ENCODE results near the gene RBPJ. TPM values are rescaled to one million over a fixed set of nuclear protein-coding genes. Genes with fewer than 3 reads are reported as not detected.

The RBPJ gene
- polyA plus RNA-seq, 3 donors = 75.3 to 177 (median 128) TPM

DNA sequence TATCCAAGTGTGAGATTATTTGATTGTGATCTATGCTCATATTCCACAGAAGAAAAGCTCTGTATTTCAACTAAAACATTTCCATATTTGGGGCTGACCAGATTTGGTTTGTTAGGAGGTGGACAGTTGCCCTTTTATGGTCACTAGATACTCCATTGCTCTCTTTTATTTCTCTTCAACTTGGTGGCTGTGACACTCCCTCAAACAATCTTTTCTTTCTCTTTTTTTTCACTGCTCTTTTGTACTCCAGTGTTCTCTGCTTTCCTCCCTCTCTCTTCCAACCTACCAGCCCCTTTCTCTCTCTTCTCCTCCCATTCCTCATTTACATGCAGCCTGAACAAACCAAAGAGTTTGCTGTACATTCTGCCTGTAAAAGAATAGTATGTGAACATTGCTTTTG is 48.8 kb downstream of the RBPJ start:
- Histone ChIP-seq H3K27ac (ENCODE audit: low read depth in 1 of 2, low read length in 2 of 2) (no peak overlapping the region), H3K9ac (ENCODE audit: insufficient read depth, low read length, poor library complexity, severe bottlenecking) (no peak overlapping the region), H3K4me1 (ENCODE audit: control insufficient read depth in 1 of 2, insufficient read depth in 2 of 2, low read length in 2 of 2) (peaks cover 11 to 19% of the 10 kb centered on the region in 2 donors), H3K9me3 (replicated peaks in 1 of 2; ENCODE audit: control insufficient read depth in 1 of 2, insufficient read depth in 1 of 2, low read length in 2 of 2) (no peaks in the 10 kb centered on the region), H3K36me3 (replicated peaks in 1 of 2; ENCODE audit: control insufficient read depth in 1 of 2, insufficient read depth in 2 of 2, low read length in 2 of 2) (peaks cover 7 to 36% of the 10 kb centered on the region in 2 donors), H3K27me3 (ENCODE audit: control insufficient read depth in 2 of 2, insufficient read depth in 2 of 2, low read length in 2 of 2) (peaks cover 4 to 22% of the 10 kb centered on the region in 2 donors), H2AFZ (ENCODE audit: insufficient read depth, low read depth, low read length, poor library complexity, severe bottlenecking) (no peak overlapping the region), H3K4me2 (replicated peaks; ENCODE audit: extremely low read depth, low read length, poor library complexity, severe bottlenecking) (no peak overlapping the region), H3K4me3 (replicated peaks in 1 of 3; ENCODE audit: low read depth in 2 of 3, low read length in 3 of 3) (no peak overlapping the region), H3K79me2 (ENCODE audit: insufficient read depth, low read length) (peaks cover 88% of the 10 kb centered on the region), H4K20me1 (ENCODE audit: insufficient read depth, low read length) (peaks cover 100% of the 10 kb centered on the region)
- H3K36me3 Mint-ChIP-seq = peaks cover 50 to 57% of the 10 kb centered on the region in 2 donors
- peaks cover 27% of the 10 kb centered on the region for H3K4me1 Mint-ChIP-seq
- H3K9me3 Mint-ChIP-seq = peaks cover 0 to 3% (median 0%) of the 10 kb centered on the region in 7 donors
- peak overlapping the region in 1 of 2 donors; percentile 61 for H3K4me3 Mint-ChIP-seq
- no peak for DNase-seq
- TF ChIP-seq, protein P1, sequence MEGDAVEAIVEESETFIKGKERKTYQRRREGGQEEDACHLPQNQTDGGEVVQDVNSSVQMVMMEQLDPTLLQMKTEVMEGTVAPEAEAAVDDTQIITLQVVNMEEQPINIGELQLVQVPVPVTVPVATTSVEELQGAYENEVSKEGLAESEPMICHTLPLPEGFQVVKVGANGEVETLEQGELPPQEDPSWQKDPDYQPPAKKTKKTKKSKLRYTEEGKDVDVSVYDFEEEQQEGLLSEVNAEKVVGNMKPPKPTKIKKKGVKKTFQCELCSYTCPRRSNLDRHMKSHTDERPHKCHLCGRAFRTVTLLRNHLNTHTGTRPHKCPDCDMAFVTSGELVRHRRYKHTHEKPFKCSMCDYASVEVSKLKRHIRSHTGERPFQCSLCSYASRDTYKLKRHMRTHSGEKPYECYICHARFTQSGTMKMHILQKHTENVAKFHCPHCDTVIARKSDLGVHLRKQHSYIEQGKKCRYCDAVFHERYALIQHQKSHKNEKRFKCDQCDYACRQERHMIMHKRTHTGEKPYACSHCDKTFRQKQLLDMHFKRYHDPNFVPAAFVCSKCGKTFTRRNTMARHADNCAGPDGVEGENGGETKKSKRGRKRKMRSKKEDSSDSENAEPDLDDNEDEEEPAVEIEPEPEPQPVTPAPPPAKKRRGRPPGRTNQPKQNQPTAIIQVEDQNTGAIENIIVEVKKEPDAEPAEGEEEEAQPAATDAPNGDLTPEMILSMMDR (IDR thresholded peaks at IDR 0.05) = no peak
- no peak overlapping the region for H3K27ac Mint-ChIP-seq
- intact Hi-C loops (cut with micrococcal nuclease) = no loop called here
- peaks cover 13 to 35% (median 22%) of the 10 kb centered on the region in 3 donors for H3K27me3 Mint-ChIP-seq (ENCODE audit: low read depth in 3 of 3)

DNA sequence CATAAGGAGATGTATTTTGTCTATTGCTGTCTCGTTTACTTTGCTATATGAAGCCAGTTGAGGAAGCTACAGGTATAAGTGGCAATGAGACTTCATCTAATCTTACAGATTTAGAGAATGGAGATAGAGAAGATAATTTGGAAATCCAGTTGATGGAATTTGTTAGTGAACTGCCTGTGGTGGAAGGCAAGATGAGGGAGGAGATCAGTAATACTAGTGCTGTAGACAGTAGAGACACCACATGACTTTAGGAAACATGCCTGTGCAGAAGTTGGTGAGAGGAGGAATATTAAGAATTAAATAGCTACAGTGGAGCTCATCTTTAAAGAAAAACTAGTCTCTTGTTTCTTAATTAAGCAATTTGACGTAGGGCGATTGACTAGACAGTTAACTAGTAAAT is 51.3 kb downstream of the RBPJ start:
- peaks cover 100% of the 10 kb centered on the region for H4K20me1 ChIP-seq (ENCODE audit: insufficient read depth, low read length)
- peaks cover 14 to 25% of the 10 kb centered on the region in 2 donors for H3K4me1 ChIP-seq (ENCODE audit: control insufficient read depth in 1 of 2, insufficient read depth in 2 of 2, low read length in 2 of 2)
- H3K36me3 ChIP-seq (replicated peaks in 1 of 2; ENCODE audit: control insufficient read depth in 1 of 2, insufficient read depth in 2 of 2, low read length in 2 of 2) = peaks cover 3 to 19% of the 10 kb centered on the region in 2 donors
- no peak overlapping the region for H2AFZ ChIP-seq (ENCODE audit: insufficient read depth, low read depth, low read length, poor library complexity, severe bottlenecking)
- no CpG with 5 or more reads among the region's 3 CpGs for WGBS (ENCODE audit: insufficient coverage)
- Mint-ChIP-seq H3K4me1 (peaks cover 38% of the 10 kb centered on the region), H3K4me3 (peak overlapping the region in 1 of 2 donors; percentile 26), H3K9me3 (peaks cover 0 to 3% (median 1%) of the 10 kb centered on the region in 7 donors), H3K36me3 (peaks cover 55 to 62% of the 10 kb centered on the region in 2 donors), H3K27ac (peak overlapping the region in 1 of 7 donors; percentile 59), H3K27me3 (ENCODE audit: low read depth in 3 of 3) (peaks cover 20 to 48% (median 29%) of the 10 kb centered on the region in 3 donors)
- H3K9ac ChIP-seq (ENCODE audit: insufficient read depth, low read length, poor library complexity, severe bottlenecking) = no peak overlapping the region
- no peak overlapping the region for H3K4me2 ChIP-seq (replicated peaks; ENCODE audit: extremely low read depth, low read length, poor library complexity, severe bottlenecking)
- no peak for DNase-seq
- peaks cover 90% of the 10 kb centered on the region for H3K79me2 ChIP-seq (ENCODE audit: insufficient read depth, low read length)
- no peak overlapping the region for H3K4me3 ChIP-seq (replicated peaks in 1 of 3; ENCODE audit: low read depth in 2 of 3, low read length in 3 of 3)
- no peak overlapping the region for H3K27ac ChIP-seq (ENCODE audit: low read depth in 1 of 2, low read length in 2 of 2)
- no peaks in the 10 kb centered on the region for H3K9me3 ChIP-seq (replicated peaks in 1 of 2; ENCODE audit: control insufficient read depth in 1 of 2, insufficient read depth in 1 of 2, low read length in 2 of 2)
- TF ChIP-seq, protein P1 (IDR thresholded peaks at IDR 0.05) = no peak
- H3K27me3 ChIP-seq (ENCODE audit: control insufficient read depth in 2 of 2, insufficient read depth in 2 of 2, low read length in 2 of 2) = peaks cover 7 to 29% of the 10 kb centered on the region in 2 donors
- intact Hi-C loops (cut with micrococcal nuclease) = no loop called here
